ENCODE results near the gene EMP1. TPM values are rescaled to one million over a fixed set of nuclear protein-coding genes. Genes with fewer than 3 reads are reported as not detected.

The EMP1 gene
- total and polyA plus RNA-seq, 2 experiments from 2014 or later, result 0.07 to 0.39 TPM

- no peak for TF ChIP-seq ZNF462 (CRISPR knock-in tag; IDR thresholded peaks at IDR 0.05)
- no peak for TF ChIP-seq ZNF114 (CRISPR knock-in tag; IDR thresholded peaks at IDR 0.05)
Observed at GRCh38 chr12:13163868-13164635, 32.5 kb upstream of the EMP1 start (continued).

- ATAC-seq (no peak), DNase-seq (ENCODE audit: low spot score) (no peak)
- Mint-ChIP-seq H3K36me3 (ENCODE audit: low read depth) (no peaks in the 10 kb centered on the region), H3K4me1 (no peaks in the 10 kb centered on the region; the same call in 1 of the 3 replicates), H3K27ac (no peak overlapping the region), H3K4me3 (no peak overlapping the region), H3K9me3 (no peaks in the 10 kb centered on the region), H3K27me3 (ENCODE audit: insufficient read depth, low read depth, poor library complexity) (peaks cover 5% of the 10 kb centered on the region)
- Histone ChIP-seq H3K4me1 (ENCODE audit: insufficient read depth) (no peaks in the 10 kb centered on the region; the same call in 1 of the 2 replicates), H3K9me2 (ENCODE audit: insufficient read depth) (no peaks in the 10 kb centered on the region), H4K20me1 (replicated peaks; ENCODE audit: insufficient read depth) (no peaks in the 10 kb centered on the region), H3K36me3 (ENCODE audit: insufficient read depth) (no peaks in the 10 kb centered on the region), H3K4me3 (no peak overlapping the region), H3K79me2 (replicated peaks; ENCODE audit: insufficient read depth) (no peaks in the 10 kb centered on the region), H3K27ac (ENCODE audit: low read depth) (no peak overlapping the region), H3F3A (replicated peaks; ENCODE audit: low read depth) (no peaks in the 10 kb centered on the region), H2AFZ (no peak overlapping the region), H3K27me3 (ENCODE audit: insufficient read depth) (no peaks in the 10 kb centered on the region), H3K4me2 (no peak overlapping the region)
- TF ChIP-seq EZH2 (IDR thresholded peaks at IDR 0.05; ENCODE audit: low read depth, unreplicated experiment), result no peak
Observed at GRCh38 chr12:13164921-13165616, 31.5 kb upstream of the EMP1 start.

Data from GM23338 (cell line).